GM13976 (cell line): ENCODE data around the gene UBR3.
"Not testable (repeated sequence)": the region's sequence is repeated elsewhere in the genome, so short reads cannot be mapped to it uniquely, and the experiment has no call there.

Experiments
- DNase-seq: peaks from one replicate; pipeline ENCODE4 v3.0.0; 2012; ENCODE audit warnings: low spot score
- in situ Hi-C: fragments of 300-500 bp; cut with MboI; formaldehyde crosslinking; loops from one replicate; pipeline ENCODE4 v1.12.0; 2022; ENCODE audit warnings: low sequenced_read_pairs, mixed read lengths, inconsistent platforms; ENCODE audit not compliant: unreplicated experiment
- TF ChIP-seq, protein P1 (sequence below): IDR thresholded peaks from 2 replicates; pipeline ENCODE4 v1.5.1; 2012; ENCODE audit warnings: borderline replicate concordance, mild to moderate bottlenecking; ENCODE audit not compliant: insufficient read depth; ENCODE audit errors: extremely low read depth, missing control alignments, control extremely low read depth

UBR3 gene

DNA sequence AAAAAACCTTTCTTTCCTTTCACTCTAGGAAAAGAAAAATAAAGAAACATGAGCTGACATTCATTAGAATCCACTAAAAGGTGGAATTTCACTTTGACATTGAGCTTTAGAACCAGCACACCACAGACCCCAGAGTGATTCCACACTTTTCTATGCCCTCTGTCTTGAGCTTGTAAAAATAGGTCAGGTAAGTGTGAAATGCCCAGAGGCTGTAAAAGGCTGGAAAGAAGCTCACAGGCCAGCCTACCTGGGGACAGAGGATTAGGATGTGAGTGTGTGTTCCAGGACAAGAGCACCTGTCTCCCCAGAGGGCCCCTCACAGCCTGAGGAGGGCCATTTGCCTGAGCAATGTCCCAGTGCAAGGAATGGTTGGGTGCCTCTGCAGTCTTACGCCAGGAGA, 294.4 kb downstream of the UBR3 start:
- in situ Hi-C loops = no loop called here
- no peak for DNase-seq
- TF ChIP-seq, protein P1, sequence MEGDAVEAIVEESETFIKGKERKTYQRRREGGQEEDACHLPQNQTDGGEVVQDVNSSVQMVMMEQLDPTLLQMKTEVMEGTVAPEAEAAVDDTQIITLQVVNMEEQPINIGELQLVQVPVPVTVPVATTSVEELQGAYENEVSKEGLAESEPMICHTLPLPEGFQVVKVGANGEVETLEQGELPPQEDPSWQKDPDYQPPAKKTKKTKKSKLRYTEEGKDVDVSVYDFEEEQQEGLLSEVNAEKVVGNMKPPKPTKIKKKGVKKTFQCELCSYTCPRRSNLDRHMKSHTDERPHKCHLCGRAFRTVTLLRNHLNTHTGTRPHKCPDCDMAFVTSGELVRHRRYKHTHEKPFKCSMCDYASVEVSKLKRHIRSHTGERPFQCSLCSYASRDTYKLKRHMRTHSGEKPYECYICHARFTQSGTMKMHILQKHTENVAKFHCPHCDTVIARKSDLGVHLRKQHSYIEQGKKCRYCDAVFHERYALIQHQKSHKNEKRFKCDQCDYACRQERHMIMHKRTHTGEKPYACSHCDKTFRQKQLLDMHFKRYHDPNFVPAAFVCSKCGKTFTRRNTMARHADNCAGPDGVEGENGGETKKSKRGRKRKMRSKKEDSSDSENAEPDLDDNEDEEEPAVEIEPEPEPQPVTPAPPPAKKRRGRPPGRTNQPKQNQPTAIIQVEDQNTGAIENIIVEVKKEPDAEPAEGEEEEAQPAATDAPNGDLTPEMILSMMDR = no peak

DNA sequence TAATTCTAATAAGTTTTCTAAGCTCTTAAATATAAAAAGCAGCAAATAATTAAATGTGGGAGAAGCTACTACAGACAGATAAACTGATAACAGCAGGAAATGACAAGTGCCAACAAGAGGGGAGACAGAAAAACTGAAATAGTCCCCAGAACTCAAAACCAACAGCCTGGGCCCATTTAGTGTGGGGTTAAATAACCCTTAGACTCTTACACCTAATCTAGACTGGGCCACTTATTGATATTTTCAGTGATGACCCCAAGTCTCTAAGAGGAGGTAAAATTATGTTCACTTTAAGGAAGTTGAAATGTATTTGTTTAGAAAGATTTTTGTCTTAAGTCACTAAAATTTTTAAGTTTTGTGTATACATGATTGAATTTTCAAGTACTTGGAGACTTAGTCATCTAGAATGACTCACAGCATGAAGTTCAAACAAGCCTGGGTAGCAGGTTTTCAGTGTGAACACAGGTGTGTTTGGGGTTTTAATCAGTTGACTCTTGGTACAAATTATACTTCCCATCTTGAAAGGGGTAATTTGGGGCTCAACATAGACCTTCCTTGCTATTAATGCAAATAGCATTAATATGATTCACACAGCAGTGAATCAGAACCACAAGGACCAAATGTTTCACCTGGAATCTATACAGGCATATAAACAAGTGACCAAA, 295.8 kb downstream of the UBR3 start:
- DNase-seq = no peak
- TF ChIP-seq, protein P1 = no peak
- in situ Hi-C loops = no loop called here

DNA sequence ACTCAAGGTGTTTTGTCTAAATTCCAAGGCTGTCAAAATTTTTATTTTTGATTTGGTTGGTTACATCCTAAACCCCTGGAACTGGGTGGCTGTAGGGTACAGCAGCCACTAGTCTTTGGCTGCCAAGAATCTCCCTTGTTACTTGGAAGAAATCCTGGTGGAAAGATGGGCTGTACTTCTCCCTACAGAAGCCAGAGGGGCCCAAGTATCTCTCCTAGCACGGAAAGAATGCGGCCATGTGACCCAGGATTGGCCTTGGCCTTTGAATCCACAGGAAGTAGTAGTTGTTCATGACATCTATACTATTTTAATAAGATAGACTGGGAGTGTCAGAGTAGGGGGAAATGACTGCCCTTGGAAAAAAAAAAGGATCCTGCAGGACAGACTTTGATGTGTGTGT, 296.3 kb downstream of the UBR3 start:
- no peak for DNase-seq
- in situ Hi-C loops = no loop called here
- TF ChIP-seq, protein P1 = no peak

DNA sequence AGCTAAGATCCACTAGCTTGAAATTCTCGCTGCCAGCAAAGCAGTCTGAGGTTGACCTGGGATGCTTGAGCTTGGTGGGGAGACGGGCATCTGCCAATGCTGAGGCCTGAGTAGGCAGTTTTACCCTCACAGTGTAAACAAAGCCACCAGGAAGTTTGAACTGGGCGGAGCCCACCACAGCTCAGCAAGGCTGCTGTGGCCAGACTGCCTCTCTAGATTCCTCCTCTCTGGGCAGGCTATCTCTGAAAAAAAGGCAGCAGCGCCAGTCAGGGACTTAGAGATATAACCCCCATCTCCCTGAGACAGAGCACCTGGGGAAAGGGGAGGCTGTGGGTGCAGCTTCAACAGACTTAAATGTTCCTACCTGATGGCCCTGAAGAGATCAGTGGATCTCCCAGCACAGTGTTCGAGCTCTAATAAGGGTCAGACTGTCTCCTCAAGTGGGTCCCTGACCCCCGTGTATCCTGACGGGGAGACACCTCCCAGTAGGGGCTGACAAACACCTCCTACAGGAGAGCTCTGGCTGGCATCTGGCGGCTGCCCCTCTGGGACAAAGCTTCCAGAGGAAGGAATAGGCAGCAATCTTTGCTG, 299.0 kb downstream of the UBR3 start:
- DNase-seq, in situ Hi-C loops: not testable (repeated sequence)
